ENCODE data around the gene ZDHHC17.

DNA sequence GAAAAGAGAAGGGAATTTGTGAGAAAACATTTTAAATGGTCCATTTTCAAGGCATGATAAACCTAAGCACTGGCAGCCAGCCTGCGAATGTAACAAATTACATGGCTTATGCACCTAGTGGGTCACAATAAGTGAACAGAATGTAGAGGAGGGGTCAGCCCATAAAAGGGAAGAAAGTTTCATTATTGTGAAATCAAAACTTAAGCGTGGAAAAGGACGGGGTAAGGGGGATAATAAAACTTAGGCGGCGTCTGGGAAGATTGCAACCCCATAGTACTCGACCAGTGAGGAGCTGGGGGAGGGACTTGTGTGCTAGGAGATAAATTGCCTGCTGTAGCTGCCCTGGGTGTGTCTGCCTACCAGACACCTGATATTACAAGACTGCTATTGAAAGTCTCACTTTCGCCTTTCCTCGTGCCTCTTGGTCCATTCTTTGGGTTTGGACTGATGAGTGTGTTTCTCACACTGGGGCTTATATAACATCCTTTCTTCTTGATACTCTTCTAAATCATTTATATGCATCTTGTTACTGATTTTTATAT lies 40.6 kb downstream of the ZDHHC17 start:
- TF ChIP-seq, protein P1, sequence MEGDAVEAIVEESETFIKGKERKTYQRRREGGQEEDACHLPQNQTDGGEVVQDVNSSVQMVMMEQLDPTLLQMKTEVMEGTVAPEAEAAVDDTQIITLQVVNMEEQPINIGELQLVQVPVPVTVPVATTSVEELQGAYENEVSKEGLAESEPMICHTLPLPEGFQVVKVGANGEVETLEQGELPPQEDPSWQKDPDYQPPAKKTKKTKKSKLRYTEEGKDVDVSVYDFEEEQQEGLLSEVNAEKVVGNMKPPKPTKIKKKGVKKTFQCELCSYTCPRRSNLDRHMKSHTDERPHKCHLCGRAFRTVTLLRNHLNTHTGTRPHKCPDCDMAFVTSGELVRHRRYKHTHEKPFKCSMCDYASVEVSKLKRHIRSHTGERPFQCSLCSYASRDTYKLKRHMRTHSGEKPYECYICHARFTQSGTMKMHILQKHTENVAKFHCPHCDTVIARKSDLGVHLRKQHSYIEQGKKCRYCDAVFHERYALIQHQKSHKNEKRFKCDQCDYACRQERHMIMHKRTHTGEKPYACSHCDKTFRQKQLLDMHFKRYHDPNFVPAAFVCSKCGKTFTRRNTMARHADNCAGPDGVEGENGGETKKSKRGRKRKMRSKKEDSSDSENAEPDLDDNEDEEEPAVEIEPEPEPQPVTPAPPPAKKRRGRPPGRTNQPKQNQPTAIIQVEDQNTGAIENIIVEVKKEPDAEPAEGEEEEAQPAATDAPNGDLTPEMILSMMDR (IDR thresholded peaks at IDR 0.05) = no peak
- TF ChIP-seq POLR2A (IDR thresholded peaks at IDR 0.05) = no peak

Data from uterus (tissue), 2 donors.